ENCODE measurements around the gene RFLNA.

DNA sequence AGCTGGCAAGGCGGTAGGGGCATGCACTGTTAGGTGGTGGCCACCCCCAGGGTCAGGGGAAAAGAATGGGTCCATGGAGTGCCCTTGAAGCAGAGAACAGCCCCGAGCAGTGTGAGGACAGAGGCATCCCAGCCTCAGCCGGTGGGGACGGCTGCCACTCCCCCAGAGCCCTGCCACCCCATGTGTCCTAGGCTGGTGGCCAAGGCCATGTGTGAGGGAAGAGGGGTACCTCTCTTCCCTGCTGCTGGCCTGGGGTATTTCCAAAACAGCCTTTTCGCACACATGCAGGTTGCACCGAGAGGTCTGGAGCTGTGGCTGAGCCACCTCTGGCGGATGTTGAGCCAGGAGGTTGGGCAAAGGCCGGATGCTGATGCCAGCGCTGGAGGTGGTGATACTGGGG, 19.9 kb downstream of the RFLNA start:
- TF ChIP-seq POLR2AphosphoS5 (IDR thresholded peaks at IDR 0.05; ENCODE audit: low read depth, low read length): no peak
- TF ChIP-seq, protein P1, sequence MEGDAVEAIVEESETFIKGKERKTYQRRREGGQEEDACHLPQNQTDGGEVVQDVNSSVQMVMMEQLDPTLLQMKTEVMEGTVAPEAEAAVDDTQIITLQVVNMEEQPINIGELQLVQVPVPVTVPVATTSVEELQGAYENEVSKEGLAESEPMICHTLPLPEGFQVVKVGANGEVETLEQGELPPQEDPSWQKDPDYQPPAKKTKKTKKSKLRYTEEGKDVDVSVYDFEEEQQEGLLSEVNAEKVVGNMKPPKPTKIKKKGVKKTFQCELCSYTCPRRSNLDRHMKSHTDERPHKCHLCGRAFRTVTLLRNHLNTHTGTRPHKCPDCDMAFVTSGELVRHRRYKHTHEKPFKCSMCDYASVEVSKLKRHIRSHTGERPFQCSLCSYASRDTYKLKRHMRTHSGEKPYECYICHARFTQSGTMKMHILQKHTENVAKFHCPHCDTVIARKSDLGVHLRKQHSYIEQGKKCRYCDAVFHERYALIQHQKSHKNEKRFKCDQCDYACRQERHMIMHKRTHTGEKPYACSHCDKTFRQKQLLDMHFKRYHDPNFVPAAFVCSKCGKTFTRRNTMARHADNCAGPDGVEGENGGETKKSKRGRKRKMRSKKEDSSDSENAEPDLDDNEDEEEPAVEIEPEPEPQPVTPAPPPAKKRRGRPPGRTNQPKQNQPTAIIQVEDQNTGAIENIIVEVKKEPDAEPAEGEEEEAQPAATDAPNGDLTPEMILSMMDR (IDR thresholded peaks at IDR 0.05): no peak
- no peak for TF ChIP-seq SIN3A (IDR thresholded peaks at IDR 0.05; ENCODE audit: borderline replicate concordance, insufficient read depth, low read depth, low read length)
- TF ChIP-seq, protein P2, sequence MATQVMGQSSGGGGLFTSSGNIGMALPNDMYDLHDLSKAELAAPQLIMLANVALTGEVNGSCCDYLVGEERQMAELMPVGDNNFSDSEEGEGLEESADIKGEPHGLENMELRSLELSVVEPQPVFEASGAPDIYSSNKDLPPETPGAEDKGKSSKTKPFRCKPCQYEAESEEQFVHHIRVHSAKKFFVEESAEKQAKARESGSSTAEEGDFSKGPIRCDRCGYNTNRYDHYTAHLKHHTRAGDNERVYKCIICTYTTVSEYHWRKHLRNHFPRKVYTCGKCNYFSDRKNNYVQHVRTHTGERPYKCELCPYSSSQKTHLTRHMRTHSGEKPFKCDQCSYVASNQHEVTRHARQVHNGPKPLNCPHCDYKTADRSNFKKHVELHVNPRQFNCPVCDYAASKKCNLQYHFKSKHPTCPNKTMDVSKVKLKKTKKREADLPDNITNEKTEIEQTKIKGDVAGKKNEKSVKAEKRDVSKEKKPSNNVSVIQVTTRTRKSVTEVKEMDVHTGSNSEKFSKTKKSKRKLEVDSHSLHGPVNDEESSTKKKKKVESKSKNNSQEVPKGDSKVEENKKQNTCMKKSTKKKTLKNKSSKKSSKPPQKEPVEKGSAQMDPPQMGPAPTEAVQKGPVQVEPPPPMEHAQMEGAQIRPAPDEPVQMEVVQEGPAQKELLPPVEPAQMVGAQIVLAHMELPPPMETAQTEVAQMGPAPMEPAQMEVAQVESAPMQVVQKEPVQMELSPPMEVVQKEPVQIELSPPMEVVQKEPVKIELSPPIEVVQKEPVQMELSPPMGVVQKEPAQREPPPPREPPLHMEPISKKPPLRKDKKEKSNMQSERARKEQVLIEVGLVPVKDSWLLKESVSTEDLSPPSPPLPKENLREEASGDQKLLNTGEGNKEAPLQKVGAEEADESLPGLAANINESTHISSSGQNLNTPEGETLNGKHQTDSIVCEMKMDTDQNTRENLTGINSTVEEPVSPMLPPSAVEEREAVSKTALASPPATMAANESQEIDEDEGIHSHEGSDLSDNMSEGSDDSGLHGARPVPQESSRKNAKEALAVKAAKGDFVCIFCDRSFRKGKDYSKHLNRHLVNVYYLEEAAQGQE (IDR thresholded peaks at IDR 0.05; ENCODE audit: insufficient read depth in 1 of 2, low read depth in 2 of 2, low read length in 1 of 2): no peak
